GM23248 (cell line): ENCODE data around the gene CLSTN3.

Source experiments
- EZH2 ChIP-seq: fragments of 200-600 bp; sonication (generic); IDR thresholded peaks from 2 replicates; pipeline ENCODE4 v1.6.1; 2018; ENCODE audit warnings: antibody characterized with exemption, mild to moderate bottlenecking; ENCODE audit not compliant: insufficient read depth, poor library complexity, severe bottlenecking
- EZH2phosphoT487 ChIP-seq: fragments of 200-600 bp; sonication (generic); IDR thresholded peaks from 2 replicates; pipeline ENCODE4 v1.6.1; 2018; ENCODE audit warnings: antibody characterized with exemption, moderate library complexity, mild to moderate bottlenecking, low read depth; ENCODE audit not compliant: insufficient read depth

- TF ChIP-seq EZH2 (no peak), EZH2phosphoT487 (no peak)
Observed at GRCh38 chr12:7129872-7130691, at the start of gene CLSTN3.
